Left colon (tissue), 2 donors: ENCODE results near the gene CENPB. TPM values are rescaled to one million over a fixed set of nuclear protein-coding genes. Genes with fewer than 3 reads are reported as not detected.
"Not testable (repeated sequence)": the region's sequence is repeated elsewhere in the genome, so short reads cannot be mapped to it uniquely, and the experiment has no call there.

ENCODE experiments used
- ATAC-seq: fragments of 200-7000 bp; cut with Tn5 transposase; one replicate; pipeline ENCODE4 v1.9.1; 2020; ENCODE audit warnings: mild to moderate bottlenecking, moderate library complexity
- DNase-seq, 2 donors: peaks; one replicate each; pipeline ENCODE4 v3.0.0-alpha.2; 2020
- intact Hi-C, 2 donors: fragments of 100-400 bp; cut with DNase I in 1 of 2; cut with micrococcal nuclease in 1 of 2; formaldehyde crosslinking; loops; one replicate each; pipeline versions ENCODE4 v1.11.2 to v1.14.0; 2022; cut with DNase I, micrococcal nuclease
- total RNA-seq, 2 donors: library from RNA; stranded (reverse); fragmentation: NEBNext Ultra II Directional; extraction: Animal tissue kit (Norgen Biotek cat#: 25700); gene quantifications; one replicate each; pipeline ENCODE4 v1.2.1, GENCODE V29; 2021
- donor health status: DM: no; HTN: no; CAD: no.
- donor health status: DM: yes; HTN: yes; CAD: no.

CENPB gene
- total RNA-seq, 2 donors from 2014 or later = 80.5 to 82.2 TPM

GRCh38 chr20:3795511-3796468 is 9.2 kb upstream of the CENPB start, which contains the start of gene CDC25B:
TSS of gene CDC25B (plus strand) at chr20:3796310. CDS start at chr20:3796532, 222 bp downstream.
- ATAC-seq = peak; percentile 85
- peak; percentile 97 to 99 for DNase-seq
- intact Hi-C loops = no loop called here

DNA sequence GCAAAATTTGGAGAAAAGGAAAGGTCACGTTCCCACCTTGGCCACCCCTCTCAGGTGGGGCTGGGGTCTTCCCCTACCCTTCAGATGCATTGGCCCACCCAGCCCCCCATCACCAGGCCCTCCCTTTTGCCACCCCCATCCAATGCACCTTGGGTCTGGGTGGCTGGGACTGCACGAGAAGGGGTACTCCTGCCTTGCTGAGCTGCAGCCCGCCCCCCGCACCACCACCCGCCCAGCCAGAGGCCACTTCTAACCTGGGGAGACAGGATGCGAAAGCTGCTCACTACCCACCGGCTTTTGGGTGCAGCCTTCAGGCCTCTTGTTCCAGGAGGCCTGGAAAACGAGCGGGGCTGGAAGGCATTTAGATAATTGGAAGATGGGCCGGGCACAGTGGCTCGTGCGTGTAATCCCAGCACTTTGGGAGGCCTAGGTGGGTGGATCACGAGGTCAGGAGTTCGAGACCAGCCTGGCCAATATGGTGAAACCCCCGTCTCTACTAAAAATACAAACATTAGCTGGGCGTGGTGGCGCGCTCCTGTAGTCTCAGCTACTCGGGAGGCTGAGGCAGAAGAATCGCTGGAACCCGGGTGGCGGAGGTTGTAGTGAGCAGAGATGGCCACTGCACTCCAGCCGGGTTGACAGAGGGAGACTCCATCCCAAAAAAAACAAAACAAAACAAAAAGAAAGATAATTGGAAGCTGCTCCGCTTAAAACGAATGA is 8.3 kb upstream of the CENPB start:
- intact Hi-C loops = no loop called here
- DNase-seq (peak in 1 of 2 donors; percentile 43), ATAC-seq (no peak)

DNA sequence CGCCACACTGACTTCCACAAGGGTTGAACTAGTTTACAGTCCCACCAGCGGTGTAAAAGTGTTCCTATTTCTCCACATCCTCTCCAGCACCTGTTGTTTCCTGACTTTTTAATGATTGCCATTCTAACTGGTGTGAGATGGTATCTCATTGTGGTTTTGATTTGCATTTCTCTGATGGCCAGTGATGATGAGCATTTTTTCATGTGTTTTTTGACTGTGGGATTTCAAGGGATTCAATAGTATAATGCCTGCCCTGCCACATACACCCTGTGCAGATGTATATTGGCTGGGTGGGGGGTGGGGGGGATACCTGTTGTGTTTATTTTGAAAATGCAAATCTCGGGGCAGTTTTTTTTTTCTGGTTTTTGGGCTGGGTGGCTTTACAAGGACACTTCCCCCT is 7.6 kb upstream of the CENPB start:
- DNase-seq, intact Hi-C loops, ATAC-seq: not testable (repeated sequence)

- DNase-seq, intact Hi-C loops, ATAC-seq: not testable (repeated sequence)
These were observed 2.7 kb upstream of the CENPB start for GRCh38 chr20:3789201-3789600.

DNA sequence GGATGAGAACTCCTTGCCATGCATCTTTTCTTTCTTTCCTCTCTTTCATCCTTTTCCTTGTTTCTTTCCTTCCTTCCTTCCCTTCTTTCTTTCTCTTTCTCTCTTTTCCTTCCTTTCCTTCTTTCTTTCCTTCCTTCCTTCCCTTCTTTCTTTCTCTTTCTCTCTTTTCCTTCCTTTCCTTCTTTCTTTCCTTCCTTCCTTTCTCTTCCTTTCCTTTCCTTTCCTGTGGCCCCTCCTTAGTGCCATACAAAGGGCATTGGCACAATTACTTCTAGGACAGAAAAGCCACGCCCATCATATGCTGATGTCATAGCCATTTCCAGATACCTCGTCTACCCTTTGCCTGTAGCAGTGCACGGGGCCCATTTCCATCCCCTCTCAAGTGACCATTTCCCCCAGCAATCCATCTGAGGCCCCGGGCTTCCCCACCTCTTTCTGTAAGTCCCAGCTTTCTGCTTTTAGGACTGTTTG is 2.2 kb upstream of the CENPB start:
- DNase-seq (peak; percentile 67), ATAC-seq (peak; percentile 67)
- intact Hi-C loops = no loop called here

GRCh38 chr20:3787324-3788014 is 929 bp upstream of the CENPB start:
- ATAC-seq = no peak
- DNase-seq = no peak
- intact Hi-C loops = no loop called here

- ATAC-seq (peak; percentile 24), DNase-seq (peak; percentile 57 to 71)
- intact Hi-C loops = no loop called here
These were observed 435 bp downstream of the CENPB start for GRCh38 chr20:3786126-3786484.

- ATAC-seq (no peak), DNase-seq (no peak)
- intact Hi-C loops = no loop called here
These were observed 1.1 kb downstream of the CENPB start for GRCh38 chr20:3785240-3786125.

DNA sequence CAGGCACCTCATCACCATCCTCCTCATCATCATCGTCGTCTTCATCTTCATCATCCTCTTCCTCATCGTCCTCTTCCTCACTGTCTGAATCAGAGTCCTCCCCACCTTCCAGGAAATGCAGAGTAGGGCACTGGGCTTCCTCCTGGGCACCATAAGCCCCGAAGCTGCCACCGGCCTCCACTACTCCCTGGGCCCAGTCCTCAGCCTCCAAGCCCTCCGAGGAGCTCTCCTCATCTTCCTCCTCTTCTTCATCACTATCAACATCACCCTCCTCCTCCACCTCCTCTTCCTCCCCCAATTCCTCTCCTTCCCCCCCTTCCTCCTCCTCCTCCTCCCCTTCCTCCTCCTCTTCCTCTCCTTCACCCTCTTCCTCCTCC is 1.7 kb downstream of the CENPB start:
- ATAC-seq (no peak), DNase-seq (no peak)
- intact Hi-C loops = no loop called here

GRCh38 chr20:3784216-3784853 is 2.2 kb downstream of the CENPB start:
- intact Hi-C loops = no loop called here
- no peak for DNase-seq
- ATAC-seq = no peak

- DNase-seq (no peak), ATAC-seq (no peak)
- intact Hi-C loops = no loop called here
These were observed 2.9 kb downstream of the CENPB start for GRCh38 chr20:3783511-3784195.

GRCh38 chr20:3783068-3783489 is 3.5 kb downstream of the CENPB start:
- ATAC-seq = no peak
- no peak for DNase-seq
- intact Hi-C loops = no loop called here

DNA sequence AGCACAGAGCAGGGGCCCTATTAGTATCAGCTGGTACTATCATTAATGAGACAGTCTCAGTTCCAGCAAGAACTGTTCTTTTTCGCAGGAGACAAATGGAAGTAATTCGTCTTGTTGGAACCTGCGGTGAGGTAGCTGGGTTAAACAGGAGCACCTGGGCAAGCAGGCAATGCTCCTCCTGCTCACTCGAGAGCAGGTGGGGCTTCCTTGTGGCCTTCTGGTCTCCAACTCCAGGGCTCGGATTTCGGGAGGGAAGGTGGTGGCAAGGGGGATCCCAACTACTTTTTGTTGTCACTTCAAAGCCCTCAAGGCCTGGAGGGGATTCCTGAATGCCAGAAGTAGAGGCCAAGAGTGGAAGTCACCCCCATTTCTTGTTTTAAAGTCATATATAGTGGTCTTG is 3.9 kb downstream of the CENPB start:
- ATAC-seq = no peak
- intact Hi-C loops = no loop called here
- no peak for DNase-seq

DNA sequence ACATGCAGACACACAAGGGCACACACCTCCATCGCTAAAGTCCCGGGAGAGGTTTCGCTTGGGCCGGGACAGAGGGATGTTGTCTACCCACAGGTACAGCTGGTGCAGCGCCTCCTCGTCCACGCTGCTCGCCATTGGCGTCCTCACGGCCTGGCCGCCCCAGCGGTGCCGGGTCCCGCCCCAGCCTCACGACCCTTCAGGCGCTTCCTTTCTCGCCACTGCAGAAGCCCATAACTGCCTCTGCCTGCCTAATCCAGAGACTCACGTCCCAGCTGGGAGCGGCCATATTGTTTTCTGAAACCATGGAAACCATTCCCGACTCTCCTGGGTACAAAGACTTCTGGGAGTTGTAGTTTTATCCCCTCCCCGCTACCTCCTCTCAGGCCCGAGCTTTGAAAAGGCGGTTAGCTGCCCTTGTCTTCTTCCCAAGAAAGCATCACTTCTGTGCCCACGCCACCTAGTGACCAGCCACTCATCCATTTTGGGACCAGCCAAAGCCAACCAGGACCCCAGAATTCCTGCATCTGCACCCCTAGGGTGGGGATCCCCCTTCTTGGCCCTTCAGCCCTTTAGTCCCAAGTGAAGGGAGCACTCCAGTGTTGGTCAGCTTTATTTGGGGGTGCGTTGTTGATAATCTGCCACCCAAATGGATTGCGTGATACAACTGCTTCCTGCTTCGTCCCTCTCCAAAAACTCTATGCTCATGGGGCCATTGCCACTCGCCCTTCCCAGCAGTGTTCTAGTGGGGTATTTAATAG is 5.2 kb downstream of the CENPB start, which contains the start of gene SPEF1:
SPEF1 (minus strand) TSS at position 296 of the 758 bp plus-strand sequence; CDS start at position 135, 161 bp downstream.
- ATAC-seq = peak; percentile 79
- intact Hi-C loops = no loop called here
- peak; percentile 67 to 83 for DNase-seq

- intact Hi-C loops = no loop called here
- ATAC-seq (no peak), DNase-seq (no peak)
These were observed 7.6 kb downstream of the CENPB start for GRCh38 chr20:3778976-3779375.
